Uterus (tissue), 2 donors: ENCODE measurements around the gene DDX41.

Source experiments
- POLR2A ChIP-seq, 2 donors: fragments of 450-650 bp; IDR thresholded peaks; one replicate each; pipeline ENCODE4 v1.6.1; 2016; ENCODE audit warnings: antibody characterized with exemption in 2 of 2, mild to moderate bottlenecking in 1 of 2, moderate library complexity in 1 of 2
- TF ChIP-seq, protein P1 (sequence below), 4 experiments: fragments of 200-600 bp in 2 of 4; fragments of 450-650 bp in 2 of 4; sonication (generic) in 2 of 4; IDR thresholded peaks; one replicate each; pipeline ENCODE4 v1.5.1; 2016 to 2019; ENCODE audit warnings: antibody characterized with exemption in 4 of 4, mild to moderate bottlenecking in 2 of 4, moderate library complexity in 1 of 4

DNA sequence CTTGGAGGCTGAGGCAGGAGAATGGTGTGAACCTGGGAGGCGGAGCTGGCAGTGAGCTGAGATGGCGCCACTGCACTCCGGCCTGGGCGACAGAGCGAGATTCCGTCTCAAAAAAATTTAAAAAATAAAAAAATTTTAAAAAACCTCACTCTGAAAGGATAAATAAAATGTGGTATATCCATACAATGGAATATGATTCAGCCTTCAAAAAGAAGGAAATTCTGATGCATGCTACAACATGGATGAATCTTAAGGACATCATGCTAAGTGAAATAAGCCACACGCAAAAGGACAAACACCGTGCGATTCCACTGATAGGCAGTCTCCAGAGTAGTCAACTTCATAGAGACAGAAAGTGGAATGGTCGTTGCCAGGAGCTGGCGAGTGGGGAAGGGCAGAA lies 51.7 kb downstream of the DDX41 start:
- TF ChIP-seq, protein P1, sequence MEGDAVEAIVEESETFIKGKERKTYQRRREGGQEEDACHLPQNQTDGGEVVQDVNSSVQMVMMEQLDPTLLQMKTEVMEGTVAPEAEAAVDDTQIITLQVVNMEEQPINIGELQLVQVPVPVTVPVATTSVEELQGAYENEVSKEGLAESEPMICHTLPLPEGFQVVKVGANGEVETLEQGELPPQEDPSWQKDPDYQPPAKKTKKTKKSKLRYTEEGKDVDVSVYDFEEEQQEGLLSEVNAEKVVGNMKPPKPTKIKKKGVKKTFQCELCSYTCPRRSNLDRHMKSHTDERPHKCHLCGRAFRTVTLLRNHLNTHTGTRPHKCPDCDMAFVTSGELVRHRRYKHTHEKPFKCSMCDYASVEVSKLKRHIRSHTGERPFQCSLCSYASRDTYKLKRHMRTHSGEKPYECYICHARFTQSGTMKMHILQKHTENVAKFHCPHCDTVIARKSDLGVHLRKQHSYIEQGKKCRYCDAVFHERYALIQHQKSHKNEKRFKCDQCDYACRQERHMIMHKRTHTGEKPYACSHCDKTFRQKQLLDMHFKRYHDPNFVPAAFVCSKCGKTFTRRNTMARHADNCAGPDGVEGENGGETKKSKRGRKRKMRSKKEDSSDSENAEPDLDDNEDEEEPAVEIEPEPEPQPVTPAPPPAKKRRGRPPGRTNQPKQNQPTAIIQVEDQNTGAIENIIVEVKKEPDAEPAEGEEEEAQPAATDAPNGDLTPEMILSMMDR (IDR thresholded peaks at IDR 0.05): no peak
- no peak for TF ChIP-seq POLR2A (IDR thresholded peaks at IDR 0.05)
